HepG2 (cell line): ENCODE results near the gene KHDC1. TPM values are rescaled to one million over a fixed set of nuclear protein-coding genes. Genes with fewer than 3 reads are reported as not detected.

Experiments
- ATAC-seq: fragments of 200-7000 bp; cut with Tn5 transposase; 3 replicates; pipeline ENCODE4 v1.9.1; 2020; ENCODE audit warnings: mild to moderate bottlenecking, moderate library complexity
- BruUV-seq: library from RNA; stranded (reverse); fragments of 400-500 nt; replicated peaks from 2 replicates; lab custom pipeline; 2021; lab: Mats Ljungman, UMichigan
- CTCF ChIA-PET: fragments of 300-600 bp; formaldehyde crosslinking; extraction: SDS; loops from one replicate; lab custom pipeline; 2021; ENCODE audit warnings: low total read pairs, inconsistent platforms, low intra/inter-chr PET ratio; lab: Yijun Ruan, JAX
- POLR2A ChIA-PET: fragments of 350-600 bp; sonication (Branson Sonifier 250); formaldehyde crosslinking; loops from one replicate; lab custom pipeline; 2020; ENCODE audit warnings: antibody characterized with exemption, inconsistent platforms; lab: Yijun Ruan, JAX
- DNase-seq: peaks from one replicate; pipeline ENCODE4 v3.0.0-alpha.2; 2015; ENCODE audit warnings: low spot score
- FAIRE-seq: peaks from 3 replicates; lab custom pipeline; 2011; peaks lifted over from hg19 to GRCh38; lab: Jason Lieb, UNC
- H2AFZ ChIP-seq: one replicate; pipeline ENCODE4 v1.6.1; 2011; ENCODE audit warnings: low read length, inconsistent platforms
- H3K27ac ChIP-seq: fragments of 300-600 bp; 3 replicates; pipeline ENCODE4 v1.8.0; 2011; ENCODE audit warnings: mixed run types, mild to moderate bottlenecking, mixed read lengths, low read length, inconsistent platforms; ENCODE audit not compliant: insufficient read depth; ENCODE audit errors: extremely low read length
- H3K27me3 ChIP-seq, 2 experiments: fragments of 200-600 bp in 1 of 2; 2 replicates in 1 of 2; 3 replicates in 1 of 2; pipeline versions ENCODE4 v1.6.0 to v1.8.0; 2011; ENCODE audit warnings: low read length in 2 of 2, mild to moderate bottlenecking in 2 of 2, moderate library complexity in 2 of 2, inconsistent platforms in 1 of 2; ENCODE audit not compliant: insufficient read depth in 2 of 2, control insufficient read depth in 1 of 2
- H3K36me3 ChIP-seq, 2 experiments: fragments of 200-600 bp in 1 of 2; replicated peaks in 1 of 2; 2 replicates in 1 of 2; 3 replicates in 1 of 2; pipeline versions ENCODE4 v1.5.1 to v1.8.0; 2011; ENCODE audit warnings: low read length in 2 of 2, inconsistent platforms in 1 of 2; ENCODE audit not compliant: insufficient read depth in 2 of 2, control insufficient read depth in 1 of 2
- H3K4me1 ChIP-seq: 2 replicates; pipeline ENCODE4 v1.5.1; 2012; ENCODE audit warnings: low read length, inconsistent platforms; ENCODE audit not compliant: insufficient read depth
- H3K4me2 ChIP-seq: 2 replicates; pipeline ENCODE4 v1.6.0; 2011; ENCODE audit warnings: low read depth, low read length, inconsistent platforms
- H3K4me3 ChIP-seq, 3 experiments: fragments of 200-600 bp in 1 of 3; sonication (generic), shearing (Covaris generic) in 1 of 3; replicated peaks in 1 of 3; 2 replicates each; pipeline ENCODE4 v1.5.1; 2011 to 2016; ENCODE audit warnings: low read length in 3 of 3, inconsistent platforms in 2 of 3, low read depth in 2 of 3, mild to moderate bottlenecking in 2 of 3, control low read depth in 1 of 3, mixed read lengths in 1 of 3; ENCODE audit not compliant: insufficient read depth in 1 of 3
- H3K79me2 ChIP-seq: one replicate; pipeline ENCODE4 v1.6.1; 2011; ENCODE audit warnings: low read length, inconsistent platforms; ENCODE audit not compliant: insufficient read depth
- H3K9ac ChIP-seq: 2 replicates; pipeline ENCODE4 v1.6.0; 2011; ENCODE audit warnings: mild to moderate bottlenecking, low read depth, low read length, inconsistent platforms; ENCODE audit not compliant: insufficient read depth
- H3K9me3 ChIP-seq: 2 replicates; pipeline ENCODE4 v1.5.1; 2012; ENCODE audit warnings: mild to moderate bottlenecking, low read length
- H4K20me1 ChIP-seq: 2 replicates; pipeline ENCODE4 v1.6.0; 2011; ENCODE audit warnings: inconsistent platforms, mild to moderate bottlenecking, low read length, moderate library complexity; ENCODE audit not compliant: insufficient read depth
- BATF2 ChIP-seq: sonication (generic); formaldehyde crosslinking; IDR thresholded peaks from 2 replicates; pipeline ENCODE4 v1.8.0; 2022; ENCODE audit warnings: mild to moderate bottlenecking, missing genetic modification reagents, moderate library complexity
- CHD2 ChIP-seq: IDR thresholded peaks from 2 replicates; pipeline ENCODE4 v1.6.1; 2011; ENCODE audit warnings: low read depth, low read length, improper control_type of control experiment
- ELF4 ChIP-seq: sonication (generic); formaldehyde crosslinking; IDR thresholded peaks from 2 replicates; pipeline ENCODE4 v1.5.0; 2020; ENCODE audit warnings: missing genetic modification reagents, mild to moderate bottlenecking, moderate library complexity, borderline replicate concordance
- TP53 ChIP-seq: sonication (generic); formaldehyde crosslinking; conservative IDR thresholded peaks from 2 replicates; pipeline ENCODE4 v1.4.0; 2020; ENCODE audit warnings: missing genetic modification reagents
- USF2 ChIP-seq, 2 experiments: sonication (generic) in 1 of 2; formaldehyde crosslinking in 1 of 2; IDR thresholded peaks; 2 replicates each; pipeline versions ENCODE4 v1.5.1 to v1.6.1; 2011 to 2020; ENCODE audit warnings: borderline replicate concordance in 1 of 2, low read depth in 1 of 2, low read length in 1 of 2, mild to moderate bottlenecking in 1 of 2, missing genetic modification reagents in 1 of 2, moderate library complexity in 1 of 2
- WGBS: methylation state at CpG from one replicate; pipeline ENCODE4 v1.1.6; 2017; ENCODE audit warnings: low lambda C conversion rate; 5-methylcytosine and 5-hydroxymethylcytosine counted together
- in situ Hi-C: cut with HindIII; loops from 2 replicates; pipeline ENCODE4 v1.10.0; 2017; ENCODE audit warnings: low pct_unique_long_range_greater_than_20kb; ENCODE audit not compliant: extremely low pct_ligation_motif_present
- intact Hi-C: fragments of 100-400 bp; cut with micrococcal nuclease; formaldehyde crosslinking; loops from one replicate; pipeline ENCODE4 v1.10.0; 2022; ENCODE audit not compliant: unreplicated experiment
- polyA plus RNA-seq, 8 experiments: library from polyadenylated mRNA; depleted of rRNA in 3 of 8; stranded (reverse) in 7 of 8; unstranded in 1 of 8; fragments of >200 nt; fragmentation: Illumina TruSeq in 4 of 8; extraction: Trizol in 4 of 8; gene quantifications; 2 replicates each; pipeline versions ENCODE4 v1.2.1 to v1.2.3, GENCODE V29; 2011 to 2016; ENCODE audit warnings: low read depth in 4 of 8, missing spikeins in 1 of 8, mixed read lengths in 1 of 8; ENCODE audit not compliant: insufficient read depth in 1 of 8
- total RNA-seq, 5 experiments: library from RNA; depleted of rRNA; stranded (reverse); fragments of >200 nt; fragmentation: Illumina TruSeq; extraction: Trizol; gene quantifications; 2 replicates each; pipeline ENCODE4 v1.2.3, GENCODE V29; 2016; ENCODE audit warnings: low read depth in 1 of 5

The KHDC1 gene
- total and polyA plus RNA-seq, 2 of the 13 experiments (the other 11 are each of a cell fraction or from before 2014, with no cell fraction given): not detected

- FAIRE-seq: no peak
- BruUV-seq: no TSS peak
- no peaks in the 10 kb centered on the region for H4K20me1 ChIP-seq
- no peaks in the 10 kb centered on the region for H3K9me3 ChIP-seq
- ChIA-PET POLR2A (no interaction called here), CTCF (no interaction called here)
- H3K4me3 ChIP-seq: no peak overlapping the region
- H3K4me1 ChIP-seq: no peaks in the 10 kb centered on the region
- no peaks in the 10 kb centered on the region for H3K79me2 ChIP-seq
- H3K9ac ChIP-seq: no peak overlapping the region
- in situ Hi-C loops (no loop called here), intact Hi-C loops (no loop called here)
- H3K27ac ChIP-seq: no peak overlapping the region
- ATAC-seq: no peak
- H3K36me3 ChIP-seq: no peaks in the 10 kb centered on the region
- no peaks in the 10 kb centered on the region for H3K27me3 ChIP-seq
- 3% methylated on average over 5 of the region's 9 CpGs for WGBS
- H2AFZ ChIP-seq: no peak overlapping the region
- DNase-seq: no peak
- TF ChIP-seq BATF2: no peak
- TF ChIP-seq TP53: no peak
- TF ChIP-seq CHD2: no peak
- TF ChIP-seq ELF4 (CRISPR knock-in tag): no peak
- TF ChIP-seq USF2 (IDR thresholded peaks at IDR 0.05; ENCODE audit: low read depth, low read length): no peak
- no peak for TF ChIP-seq USF2 (CRISPR knock-in tag; IDR thresholded peaks at IDR 0.05; ENCODE audit: borderline replicate concordance)
- TF ChIP-seq, all 625 proteins: peak for 0
- H3K4me2 ChIP-seq: no peak overlapping the region
Measured at GRCh38 chr6:73209117-73209516, 53.9 kb downstream of the KHDC1 start.
